Upper lobe of left lung (tissue), 4 donors: ENCODE measurements around the gene USP28.

Experiments
- CTCF ChIP-seq, 6 experiments: fragments of 450-650 bp in 4 of 6; fragments of 200-600 bp in 2 of 6; sonication (generic) in 2 of 6; IDR thresholded peaks; one replicate each; pipeline ENCODE4 v1.5.1; 2016 to 2019; ENCODE audit warnings: antibody characterized with exemption in 6 of 6
- EP300 ChIP-seq, 4 donors: sonication (generic); formaldehyde crosslinking; IDR thresholded peaks; one replicate each; pipeline ENCODE4 v1.5.1; 2017; ENCODE audit warnings: antibody characterized with exemption in 4 of 4, control low read depth in 2 of 4
- POLR2A ChIP-seq, 4 donors: fragments of 450-650 bp; IDR thresholded peaks; one replicate each; pipeline ENCODE4 v1.5.1; 2016 to 2017; ENCODE audit warnings: antibody characterized with exemption in 4 of 4, mild to moderate bottlenecking in 2 of 4
- POLR2AphosphoS5 ChIP-seq, 2 donors: sonication (generic); formaldehyde crosslinking; IDR thresholded peaks; one replicate each; pipeline ENCODE4 v1.5.1; 2017; ENCODE audit warnings: antibody characterized with exemption in 2 of 2

GRCh38 chr11:113779496-113779895 is 95.9 kb downstream of the USP28 start, which contains the start of gene CLDN25:
- TF ChIP-seq CTCF (IDR thresholded peaks at IDR 0.05) = no peak
- TF ChIP-seq POLR2A (IDR thresholded peaks at IDR 0.05) = no peak
- TF ChIP-seq EP300 (IDR thresholded peaks at IDR 0.05) = no peak
- TF ChIP-seq POLR2AphosphoS5 (IDR thresholded peaks at IDR 0.05) = no peak
